Measurements from ENCODE around the gene FXYD6. TPM values are rescaled to one million over a fixed set of nuclear protein-coding genes. Genes with fewer than 3 reads are reported as not detected.

FXYD6 gene
- total RNA-seq, 1 donor from 2014 or later = 10.4 TPM

GRCh38 chr11:117852309-117852708 is 24.1 kb downstream of the FXYD6 start:
- DNase-seq (ENCODE audit: low spot score) = no peak
- no peak for ATAC-seq

- DNase-seq (ENCODE audit: low spot score) (peak; percentile 39), ATAC-seq (no peak)
Measured at GRCh38 chr11:117851852-117852251, 24.6 kb downstream of the FXYD6 start.

GRCh38 chr11:117851106-117851505 is 25.4 kb downstream of the FXYD6 start:
- DNase-seq (ENCODE audit: low spot score) (no peak), ATAC-seq (no peak)

GRCh38 chr11:117849781-117850414 is 26.6 kb downstream of the FXYD6 start:
- DNase-seq (ENCODE audit: low spot score) = no peak
- ATAC-seq = no peak

GRCh38 chr11:117843666-117844484 is 32.6 kb downstream of the FXYD6 start:
- ATAC-seq = peak; percentile 94
- peak; percentile 76 for DNase-seq (ENCODE audit: low spot score)

GRCh38 chr11:117842131-117842941 is 34.1 kb downstream of the FXYD6 start:
- ATAC-seq = peak; percentile 32
- peak; percentile 46 for DNase-seq (ENCODE audit: low spot score)

- DNase-seq (ENCODE audit: low spot score) = peak; percentile 39
- no peak for ATAC-seq
Measured at GRCh38 chr11:117841551-117842031, 34.9 kb downstream of the FXYD6 start.

GRCh38 chr11:117840881-117841550 is 35.4 kb downstream of the FXYD6 start:
- ATAC-seq = no peak
- DNase-seq (ENCODE audit: low spot score) = no peak

GRCh38 chr11:117839936-117840813 is 36.3 kb downstream of the FXYD6 start:
- DNase-seq (ENCODE audit: low spot score) (no peak), ATAC-seq (no peak)

- ATAC-seq (no peak), DNase-seq (ENCODE audit: low spot score) (peak; percentile 34)
Measured at GRCh38 chr11:117839380-117839881, 37.0 kb downstream of the FXYD6 start.

GRCh38 chr11:117838901-117839300 is 37.6 kb downstream of the FXYD6 start:
- DNase-seq (ENCODE audit: low spot score) (no peak), ATAC-seq (no peak)

- ATAC-seq (no peak), DNase-seq (ENCODE audit: low spot score) (no peak)
Measured at GRCh38 chr11:117837791-117838190, 38.7 kb downstream of the FXYD6 start.

GRCh38 chr11:117837070-117837776 is 39.2 kb downstream of the FXYD6 start:
- DNase-seq (ENCODE audit: low spot score) (no peak), ATAC-seq (no peak)

- DNase-seq (ENCODE audit: low spot score) = no peak
- no peak for ATAC-seq
Measured at GRCh38 chr11:117836077-117836960, 40.1 kb downstream of the FXYD6 start.

- DNase-seq (ENCODE audit: low spot score) (no peak), ATAC-seq (no peak)
Measured at GRCh38 chr11:117835576-117835975, 40.9 kb downstream of the FXYD6 start.

- DNase-seq (ENCODE audit: low spot score) (no peak), ATAC-seq (no peak)
Measured at GRCh38 chr11:117834838-117835443, 41.5 kb downstream of the FXYD6 start.

GRCh38 chr11:117834068-117834810 is 42.2 kb downstream of the FXYD6 start:
- ATAC-seq (no peak), DNase-seq (ENCODE audit: low spot score) (no peak)

Measured in left lobe of liver (tissue), 2 donors.